Choroid plexus epithelial cell (primary cell): ENCODE results near the gene B4GALNT3.

ENCODE experiments used
- DNase-seq: peaks from one replicate; pipeline ENCODE4 v3.0.0-alpha.2; 2010; ENCODE audit warnings: low read depth
- H3K4me3 ChIP-seq: 2 replicates; pipeline ENCODE4 v1.5.1; 2011; ENCODE audit warnings: low read depth, mild to moderate bottlenecking, control low read depth, low read length, moderate library complexity
- TF ChIP-seq, protein P1 (sequence below): conservative IDR thresholded peaks from 2 replicates; pipeline ENCODE4 v1.5.1; 2011; ENCODE audit warnings: low read depth, mild to moderate bottlenecking, control low read depth, inconsistent platforms, low read length, moderate library complexity

The B4GALNT3 gene

GRCh38 chr12:556498-556897 lies 96.8 kb downstream of the B4GALNT3 start:
- TF ChIP-seq, protein P1, sequence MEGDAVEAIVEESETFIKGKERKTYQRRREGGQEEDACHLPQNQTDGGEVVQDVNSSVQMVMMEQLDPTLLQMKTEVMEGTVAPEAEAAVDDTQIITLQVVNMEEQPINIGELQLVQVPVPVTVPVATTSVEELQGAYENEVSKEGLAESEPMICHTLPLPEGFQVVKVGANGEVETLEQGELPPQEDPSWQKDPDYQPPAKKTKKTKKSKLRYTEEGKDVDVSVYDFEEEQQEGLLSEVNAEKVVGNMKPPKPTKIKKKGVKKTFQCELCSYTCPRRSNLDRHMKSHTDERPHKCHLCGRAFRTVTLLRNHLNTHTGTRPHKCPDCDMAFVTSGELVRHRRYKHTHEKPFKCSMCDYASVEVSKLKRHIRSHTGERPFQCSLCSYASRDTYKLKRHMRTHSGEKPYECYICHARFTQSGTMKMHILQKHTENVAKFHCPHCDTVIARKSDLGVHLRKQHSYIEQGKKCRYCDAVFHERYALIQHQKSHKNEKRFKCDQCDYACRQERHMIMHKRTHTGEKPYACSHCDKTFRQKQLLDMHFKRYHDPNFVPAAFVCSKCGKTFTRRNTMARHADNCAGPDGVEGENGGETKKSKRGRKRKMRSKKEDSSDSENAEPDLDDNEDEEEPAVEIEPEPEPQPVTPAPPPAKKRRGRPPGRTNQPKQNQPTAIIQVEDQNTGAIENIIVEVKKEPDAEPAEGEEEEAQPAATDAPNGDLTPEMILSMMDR, result no peak
- no peak for DNase-seq
- H3K4me3 ChIP-seq, result no peak overlapping the region

DNA sequence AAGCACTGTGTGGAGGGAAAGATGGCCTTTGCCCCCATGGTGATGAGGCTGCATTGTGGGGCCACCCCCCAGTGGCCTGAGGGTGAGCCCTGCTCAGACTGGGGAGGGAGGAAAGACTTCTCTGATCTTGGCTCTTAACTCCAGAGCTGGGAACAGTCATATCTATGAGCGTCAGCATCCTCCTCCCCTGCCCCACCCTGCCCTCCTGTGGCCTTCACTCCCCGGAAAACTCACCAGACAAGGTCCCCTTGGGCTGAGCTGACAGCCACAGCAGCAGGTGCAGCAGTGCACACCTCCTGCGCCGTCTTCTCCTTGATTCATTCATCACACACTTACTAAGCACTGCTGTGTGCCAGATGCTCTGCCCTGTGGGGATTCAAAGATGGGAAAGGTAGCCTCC lies 98.8 kb downstream of the B4GALNT3 start:
- TF ChIP-seq, protein P1, result no peak
- no peak overlapping the region for H3K4me3 ChIP-seq
- no peak for DNase-seq

- no peak overlapping the region for H3K4me3 ChIP-seq
- TF ChIP-seq, protein P1, result no peak
- DNase-seq, result no peak
Measured at GRCh38 chr12:559208-559905, 99.6 kb downstream of the B4GALNT3 start.

DNA sequence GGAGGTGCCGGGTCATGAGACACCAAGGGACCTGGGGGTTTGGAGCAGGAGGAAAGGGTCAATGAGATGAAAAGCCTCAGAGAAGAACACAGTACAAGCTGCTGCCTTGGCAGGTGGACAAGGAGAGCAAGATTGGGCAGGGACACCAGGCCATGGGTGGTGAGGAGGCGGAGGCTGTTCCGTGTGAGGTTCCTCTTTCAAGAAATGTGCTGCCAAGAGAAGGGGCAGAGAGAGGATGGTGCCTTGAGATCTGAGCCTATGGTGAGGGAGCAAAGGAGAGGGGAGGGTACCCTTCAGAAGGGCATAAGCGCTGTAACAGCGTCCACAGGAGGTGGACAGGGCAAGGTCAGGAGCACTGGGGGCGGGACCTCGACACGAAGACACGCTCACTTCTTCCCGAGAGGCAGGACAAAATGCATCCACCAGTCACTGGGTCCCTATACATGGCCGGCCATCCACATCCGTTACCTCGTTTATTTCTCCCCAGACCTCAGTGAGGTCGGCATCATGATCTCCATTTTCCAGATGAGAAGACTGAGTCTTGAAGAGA lies 100.2 kb downstream of the B4GALNT3 start:
- no peak for DNase-seq
- TF ChIP-seq, protein P1, result no peak
- no peak overlapping the region for H3K4me3 ChIP-seq

- H3K4me3 ChIP-seq, result no peak overlapping the region
- DNase-seq, result no peak
- TF ChIP-seq, protein P1, result no peak
Measured at GRCh38 chr12:560691-561390, 101.1 kb downstream of the B4GALNT3 start.

- TF ChIP-seq, protein P1, result no peak
- DNase-seq, result no peak
- no peak overlapping the region for H3K4me3 ChIP-seq
Measured at GRCh38 chr12:561391-561705, 101.6 kb downstream of the B4GALNT3 start.
